ENCODE results near the gene VEGFC.
A peak's percentile ranks its signal among the peaks of the same experiment; 100 is the strongest.

The VEGFC gene, protein sequence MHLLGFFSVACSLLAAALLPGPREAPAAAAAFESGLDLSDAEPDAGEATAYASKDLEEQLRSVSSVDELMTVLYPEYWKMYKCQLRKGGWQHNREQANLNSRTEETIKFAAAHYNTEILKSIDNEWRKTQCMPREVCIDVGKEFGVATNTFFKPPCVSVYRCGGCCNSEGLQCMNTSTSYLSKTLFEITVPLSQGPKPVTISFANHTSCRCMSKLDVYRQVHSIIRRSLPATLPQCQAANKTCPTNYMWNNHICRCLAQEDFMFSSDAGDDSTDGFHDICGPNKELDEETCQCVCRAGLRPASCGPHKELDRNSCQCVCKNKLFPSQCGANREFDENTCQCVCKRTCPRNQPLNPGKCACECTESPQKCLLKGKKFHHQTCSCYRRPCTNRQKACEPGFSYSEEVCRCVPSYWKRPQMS

GRCh38 chr4:176792326-176793059 lies at the start of gene VEGFC:
TSS of gene VEGFC (minus strand) at chr4:176792922. CDS start at chr4:176792311, 611 bp downstream.
- DNase-seq = peak; percentile 53

DNA sequence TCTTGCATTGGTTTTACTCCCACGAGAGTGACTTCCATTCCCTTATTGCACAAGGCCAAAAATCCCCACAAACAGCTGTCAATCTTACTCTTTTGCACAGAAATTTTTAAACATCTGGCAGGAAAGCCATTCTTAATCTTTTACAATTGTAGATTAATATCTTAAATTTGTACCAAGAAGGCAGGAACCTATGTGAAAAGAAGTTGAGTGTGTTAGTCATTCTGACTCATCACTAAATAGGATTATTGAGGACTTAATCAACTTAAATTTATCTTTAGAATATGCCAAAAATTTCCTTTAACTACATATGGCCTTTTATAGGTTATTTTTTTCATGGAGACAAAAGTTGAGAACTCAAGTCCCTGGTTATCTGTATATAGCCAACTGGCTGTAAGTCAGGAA lies 49.0 kb upstream of the VEGFC start:
- DNase-seq = no peak

DNA sequence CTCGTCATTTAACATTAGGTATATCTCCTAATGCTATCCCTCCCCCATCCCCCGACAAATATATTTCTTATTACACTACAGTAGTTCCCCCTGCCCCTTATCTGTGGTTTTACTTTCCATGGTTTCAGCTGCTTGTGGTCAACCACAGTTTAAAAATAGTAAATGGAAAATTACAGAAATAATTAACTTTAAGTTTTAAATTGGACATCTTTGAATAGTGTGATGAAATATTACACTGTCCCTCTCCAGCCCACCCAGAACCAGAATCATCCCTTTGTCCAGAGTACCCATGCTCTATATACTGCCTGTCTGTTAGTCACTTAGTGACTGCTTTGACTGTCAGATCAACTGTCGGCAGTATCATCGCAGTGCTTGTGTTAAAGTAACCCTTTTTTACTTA lies 47.4 kb upstream of the VEGFC start:
- no peak for DNase-seq

DNA sequence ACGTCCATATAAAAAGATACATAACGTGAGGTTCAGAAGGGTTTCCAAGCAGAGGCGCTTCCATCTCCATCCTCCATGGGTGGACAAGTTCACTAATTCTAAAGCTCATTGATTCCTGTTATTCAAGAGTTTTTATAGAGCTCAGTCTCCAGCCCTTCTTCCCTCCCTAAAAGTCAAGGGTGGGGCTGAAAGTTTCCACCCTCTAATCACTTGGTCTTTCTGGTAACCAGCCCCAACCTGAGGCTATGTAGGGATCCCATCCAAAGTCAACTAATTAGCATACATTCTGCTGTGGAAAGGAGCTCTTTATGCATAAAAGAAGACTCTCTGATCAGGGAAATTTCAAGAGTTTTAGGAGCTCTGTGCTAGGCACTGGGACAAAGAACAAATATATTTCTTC lies 46.9 kb upstream of the VEGFC start:
- no peak for DNase-seq

DNA sequence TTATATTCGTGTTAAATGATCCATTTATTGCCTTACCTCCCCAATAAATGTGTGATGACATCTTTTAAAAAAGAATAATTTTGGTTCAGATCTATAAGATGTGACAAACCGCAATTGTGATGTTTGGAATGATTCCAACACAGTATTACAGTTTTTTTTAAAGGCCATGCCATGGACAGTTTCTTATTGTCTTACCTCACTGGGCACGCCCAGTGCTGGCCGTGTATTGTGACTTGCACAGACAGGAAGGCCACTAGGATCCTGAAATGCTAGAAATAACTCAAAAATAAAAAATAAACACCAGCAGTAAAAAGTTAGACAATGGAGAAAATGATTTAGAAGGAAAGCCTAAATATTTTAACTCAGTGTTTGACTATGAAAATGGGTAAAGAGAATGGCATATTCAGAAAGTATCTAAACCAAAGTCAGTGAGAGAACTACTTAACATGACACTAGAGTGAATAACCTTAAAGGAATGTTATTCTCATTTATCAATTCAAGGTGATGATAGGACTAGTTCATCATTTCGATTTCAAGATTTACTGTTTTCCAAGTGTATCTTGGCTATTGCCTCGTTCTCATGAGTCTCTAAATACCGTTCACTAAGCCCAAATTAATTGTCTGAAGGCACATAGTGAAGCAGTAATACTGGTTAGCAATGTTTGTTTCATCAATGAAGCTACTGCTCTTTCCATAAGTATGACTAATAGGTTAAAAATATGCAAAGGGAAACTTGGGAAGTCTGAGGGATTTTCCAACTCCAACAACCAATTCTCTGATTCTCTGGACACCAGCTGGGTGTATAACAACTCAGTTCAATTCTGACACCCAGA lies 46.1 kb upstream of the VEGFC start:
- DNase-seq = no peak

DNA sequence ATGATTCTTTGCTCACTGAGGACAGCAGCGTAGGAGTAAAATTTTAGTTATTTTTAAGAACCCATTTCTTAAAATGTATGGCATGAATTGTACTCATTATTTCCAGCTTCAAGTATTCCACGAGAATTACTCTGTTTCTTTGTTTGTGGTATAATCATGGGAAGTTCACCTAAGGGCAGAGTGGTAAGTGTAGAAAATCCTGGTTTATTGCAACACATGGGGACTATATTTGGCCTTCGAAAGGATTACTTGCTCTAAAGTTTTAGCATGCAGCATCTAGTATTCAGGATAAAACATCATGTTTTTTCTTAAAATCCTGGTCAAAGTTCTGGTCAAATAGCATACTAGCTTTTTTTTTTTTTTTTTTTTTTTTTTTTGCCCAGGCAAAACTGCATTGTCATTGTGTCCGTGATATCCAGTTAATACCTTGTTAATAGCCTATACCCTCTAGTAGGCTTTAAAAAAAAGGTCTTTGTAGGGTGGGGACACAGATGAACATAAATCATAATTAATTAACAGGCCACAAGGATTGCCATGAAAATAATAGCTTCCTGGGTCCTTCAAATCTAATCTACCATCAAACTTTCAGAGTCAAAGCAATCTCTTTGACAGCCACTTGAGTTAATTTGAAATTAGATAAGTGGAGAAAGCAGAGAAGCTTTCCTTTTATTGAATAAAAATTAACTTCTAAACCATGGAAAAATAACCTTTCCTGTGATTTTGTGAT lies 44.6 kb upstream of the VEGFC start:
- DNase-seq = no peak

- no peak for DNase-seq
Observed at GRCh38 chr4:176834531-176834930, 41.8 kb upstream of the VEGFC start.

GRCh38 chr4:176833400-176834175 lies 40.9 kb upstream of the VEGFC start:
- DNase-seq = no peak

DNA sequence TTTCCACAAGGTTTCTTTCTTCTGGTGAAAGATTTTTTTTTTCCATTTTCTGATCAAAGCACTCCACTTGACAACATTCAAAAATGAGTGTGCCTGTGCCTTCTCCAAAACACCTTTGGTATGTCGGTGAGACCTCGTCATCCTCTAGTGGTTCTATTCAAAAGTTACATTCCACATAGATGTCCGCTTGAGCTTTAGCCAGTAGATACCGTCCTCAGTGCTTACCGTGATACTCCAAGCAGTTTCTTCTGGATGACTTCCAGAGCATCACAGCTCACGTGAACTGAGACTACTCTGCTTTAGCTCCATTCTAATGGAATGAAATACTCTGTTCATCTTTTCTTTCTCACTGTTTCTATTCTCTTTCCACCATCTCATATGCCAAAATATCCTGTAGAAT lies 38.2 kb upstream of the VEGFC start:
- DNase-seq = no peak

DNA sequence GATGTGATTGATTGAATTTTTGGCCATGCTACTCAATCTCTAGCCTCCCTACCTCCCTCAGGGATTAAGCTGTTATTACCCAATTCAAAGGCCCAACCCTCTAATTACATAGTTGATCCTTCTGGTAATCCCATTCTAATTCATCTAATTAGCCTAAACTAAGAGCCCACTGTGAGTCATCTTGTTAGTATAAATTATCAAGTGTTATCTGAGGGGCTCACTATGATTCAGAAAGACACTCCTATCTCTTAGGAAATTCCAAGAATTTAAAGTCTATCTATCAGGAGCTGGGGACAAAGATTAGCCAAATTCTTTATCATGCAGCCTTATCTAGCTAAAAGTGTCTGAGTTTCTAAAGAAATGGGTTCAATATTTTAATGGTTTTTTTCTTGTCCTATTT lies 32.9 kb upstream of the VEGFC start:
- DNase-seq = no peak

GRCh38 chr4:176824645-176825366 lies 32.1 kb upstream of the VEGFC start:
- no peak for DNase-seq

GRCh38 chr4:176818531-176818930 lies 25.8 kb upstream of the VEGFC start:
- DNase-seq = no peak

- no peak for DNase-seq
Observed at GRCh38 chr4:176817204-176817603, 24.5 kb upstream of the VEGFC start.

DNA sequence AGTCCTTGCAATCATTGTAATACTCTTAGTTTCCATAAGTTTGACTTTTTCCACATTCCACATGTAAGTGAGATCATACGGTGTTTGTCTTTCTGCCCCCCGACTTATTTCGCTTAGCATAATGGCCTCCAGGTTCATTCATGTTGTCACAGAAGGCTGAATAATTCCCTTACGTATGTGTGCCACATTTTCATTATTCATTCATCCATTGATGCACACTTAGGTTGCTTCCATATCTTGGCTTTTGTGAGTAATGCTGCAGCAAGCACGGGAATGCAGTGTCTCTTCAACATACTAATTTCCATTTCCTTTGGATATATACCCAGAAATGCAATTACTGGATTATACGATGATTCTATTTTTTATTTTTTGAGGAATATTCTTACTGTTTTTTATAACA lies 22.0 kb upstream of the VEGFC start:
- DNase-seq = no peak

DNA sequence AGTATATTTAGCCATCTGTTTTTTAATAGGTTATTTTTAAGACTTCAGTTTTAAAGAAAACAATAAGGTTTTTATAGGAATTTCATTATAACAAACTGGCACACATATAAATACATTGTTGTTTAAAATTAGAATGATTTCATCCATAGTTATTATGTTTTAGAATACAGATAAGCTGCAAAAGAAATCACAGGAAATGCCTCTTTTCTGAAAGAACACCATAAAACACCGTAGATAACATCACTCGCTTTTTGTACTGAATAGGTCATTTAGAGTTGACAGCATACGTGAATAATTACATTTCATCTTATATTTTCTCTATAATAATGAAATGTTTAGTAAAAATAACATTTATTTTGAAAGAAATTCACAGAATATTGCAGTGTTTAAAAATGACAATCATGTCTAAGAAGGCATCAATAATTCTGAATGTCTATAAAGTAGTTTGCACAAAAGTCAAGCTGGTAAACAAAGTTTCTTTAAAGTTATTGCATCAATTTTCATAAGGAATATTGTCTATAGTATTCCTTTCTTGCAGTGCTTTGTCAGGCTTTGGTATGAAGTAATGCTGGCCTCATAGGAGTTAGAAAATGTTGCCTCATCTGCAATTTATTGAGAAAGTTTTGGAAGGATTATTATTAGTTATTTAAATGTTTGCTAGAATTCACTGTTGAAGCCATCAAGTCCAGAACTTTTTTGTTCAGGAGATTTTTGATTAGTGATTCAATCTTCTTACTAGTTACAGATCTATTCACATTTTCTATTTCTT lies 17.9 kb upstream of the VEGFC start:
- DNase-seq = no peak

DNA sequence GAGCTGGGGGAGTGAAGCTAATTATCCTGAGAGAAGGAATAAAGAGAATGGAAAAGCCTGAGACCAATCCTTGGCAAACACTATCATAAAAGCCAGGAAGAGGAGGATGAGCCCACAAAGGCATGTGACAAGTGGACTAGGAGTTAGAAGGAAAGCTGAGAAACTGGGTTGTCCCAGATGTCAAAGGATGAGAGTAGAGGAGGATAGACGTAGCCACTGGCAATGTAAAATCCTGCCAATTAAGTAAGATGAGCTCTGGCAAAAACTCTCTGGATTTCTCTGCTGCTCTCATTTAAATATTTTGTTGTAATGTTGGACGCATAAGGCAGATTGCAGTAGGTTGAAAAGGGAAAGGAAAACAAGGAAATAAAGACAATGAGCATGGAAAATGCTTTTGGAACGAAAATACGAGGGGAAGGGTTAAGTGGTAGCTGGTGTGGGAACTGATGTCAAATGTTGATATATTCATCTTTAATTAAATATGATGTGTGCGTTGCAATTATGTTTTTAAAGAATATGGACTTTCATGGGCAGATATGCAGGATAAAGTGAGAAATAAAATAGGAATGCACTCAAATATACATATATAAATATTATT lies 14.2 kb upstream of the VEGFC start:
- DNase-seq = no peak

- DNase-seq = no peak
Observed at GRCh38 chr4:176805155-176805554, 12.4 kb upstream of the VEGFC start.

DNA sequence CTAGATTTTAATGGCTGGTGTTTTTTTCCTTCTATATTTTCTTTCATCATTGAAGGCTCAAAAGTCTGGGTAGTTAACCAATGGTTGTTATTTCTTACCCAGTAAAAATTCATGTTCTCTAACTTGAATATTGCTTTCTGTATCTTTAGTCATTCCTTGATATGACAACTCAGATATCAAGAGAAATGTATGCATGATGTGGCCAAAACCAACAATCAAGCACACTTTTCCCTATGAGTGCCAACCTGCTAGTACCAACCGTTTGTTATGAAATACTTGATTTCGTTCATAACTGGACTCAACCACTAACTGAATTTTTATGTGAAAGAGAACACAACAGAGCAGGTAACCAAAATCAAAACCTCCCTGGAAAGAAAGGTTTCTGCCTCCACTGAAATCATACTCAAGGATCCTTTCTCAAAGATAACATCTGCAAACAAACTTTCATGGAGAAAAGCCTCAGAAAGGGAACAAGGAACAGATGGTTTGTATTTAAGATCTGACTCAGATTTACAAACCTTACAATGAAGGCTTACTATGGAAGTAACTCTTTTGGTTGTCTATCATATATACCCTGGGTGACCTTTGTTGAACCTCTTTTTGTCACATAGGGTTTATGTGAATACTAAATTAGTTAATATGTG lies 8.3 kb upstream of the VEGFC start:
- no peak for DNase-seq

- DNase-seq = no peak
Observed at GRCh38 chr4:176799653-176800052, 6.9 kb upstream of the VEGFC start.

All from activated CD8-positive, alpha-beta memory T cell treated with anti-CD3 and anti-CD28 coated beads for 24 hours (primary cell).